ENCODE measurements around the gene CHRDL1. TPM values are rescaled to one million over a fixed set of nuclear protein-coding genes. Genes with fewer than 3 reads are reported as not detected.

CHRDL1 gene
- total RNA-seq, 1 experiment from 2014 or later, result 0.47 TPM

DNA sequence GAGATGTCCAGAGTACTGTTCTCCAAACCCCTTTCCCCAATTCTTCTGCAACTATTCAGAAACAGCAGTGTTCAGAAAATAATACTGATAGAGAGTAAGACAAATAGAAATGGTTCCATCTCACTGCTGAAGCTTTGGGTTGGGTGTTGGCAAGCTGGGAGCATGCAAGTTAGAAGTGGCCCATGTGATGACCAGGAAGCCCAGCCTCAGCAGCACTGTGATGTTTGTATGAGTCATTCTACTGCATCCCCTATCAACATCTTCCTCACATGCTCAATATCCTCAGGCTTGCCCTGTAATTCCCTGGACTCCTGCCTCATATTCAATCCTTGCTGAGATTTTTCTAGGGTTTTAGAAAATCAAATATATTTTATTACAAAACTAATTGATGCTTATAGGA, 96.5 kb downstream of the CHRDL1 start:
- TF ChIP-seq CTCF (conservative IDR thresholded peaks at IDR 0.05; ENCODE audit: low read depth, low read length) (no peak), EZH2phosphoT487 (IDR thresholded peaks at IDR 0.05; ENCODE audit: borderline replicate concordance, low read length) (no peak), EZH2 (IDR thresholded peaks at IDR 0.05; ENCODE audit: low read length, unreplicated experiment) (no peak)
- POLR2A ChIA-PET (ENCODE audit: unreplicated experiment), result no interaction called here
- Histone ChIP-seq H4K20me1 (ENCODE audit: low read length) (no peaks in the 10 kb centered on the region), H3K4me1 (ENCODE audit: insufficient read depth, low read length) (no peaks in the 10 kb centered on the region), H3K9ac (ENCODE audit: low read length) (no peak overlapping the region), H3K36me3 (ENCODE audit: low read depth, low read length) (no peaks in the 10 kb centered on the region), H3K9me2 (replicated peaks; ENCODE audit: low read length) (no peaks in the 10 kb centered on the region), H3K27ac (ENCODE audit: low read length) (no peak overlapping the region), H3K79me2 (ENCODE audit: low read length) (no peaks in the 10 kb centered on the region), H3K27me3 (ENCODE audit: low read length) (peaks cover 3% of the 10 kb centered on the region; the same call in 1 of the 2 replicates), H3K9me3 (ENCODE audit: low read length) (no peaks in the 10 kb centered on the region), H3F3A (ENCODE audit: low read length, unreplicated experiment) (no peaks in the 10 kb centered on the region), H3K4me2 (ENCODE audit: low read length) (no peak overlapping the region), H2AFZ (ENCODE audit: low read length) (no peak overlapping the region), H3K4me3 (ENCODE audit: low read length) (no peak overlapping the region)
- no peak for DNase-seq
- intact Hi-C loops (cut with micrococcal nuclease), result no loop called here
- no peak for ATAC-seq
- BruUV-seq (replicated peaks), result no TSS peak
- CTCF ChIA-PET, result no interaction called here

- no peak overlapping the region for H3K4me2 ChIP-seq (ENCODE audit: low read length)
- H3K36me3 ChIP-seq (ENCODE audit: low read depth, low read length), result no peaks in the 10 kb centered on the region
- BruUV-seq (replicated peaks), result no TSS peak
- H2AFZ ChIP-seq (ENCODE audit: low read length), result no peak overlapping the region
- ChIA-PET POLR2A (ENCODE audit: unreplicated experiment) (no interaction called here), CTCF (no interaction called here)
- no peak overlapping the region for H3K9ac ChIP-seq (ENCODE audit: low read length)
- TF ChIP-seq CTCF (conservative IDR thresholded peaks at IDR 0.05; ENCODE audit: low read depth, low read length) (no peak), EZH2phosphoT487 (IDR thresholded peaks at IDR 0.05; ENCODE audit: borderline replicate concordance, low read length) (no peak), EZH2 (IDR thresholded peaks at IDR 0.05; ENCODE audit: low read length, unreplicated experiment) (no peak)
- H3K27me3 ChIP-seq (ENCODE audit: low read length), result peaks cover 3% of the 10 kb centered on the region; the same call in 1 of the 2 replicates
- no peaks in the 10 kb centered on the region for H3F3A ChIP-seq (ENCODE audit: low read length, unreplicated experiment)
- intact Hi-C loops (cut with micrococcal nuclease), result no loop called here
- no peak for DNase-seq
- H3K9me3 ChIP-seq (ENCODE audit: low read length), result no peaks in the 10 kb centered on the region
- H4K20me1 ChIP-seq (ENCODE audit: low read length), result no peaks in the 10 kb centered on the region
- H3K27ac ChIP-seq (ENCODE audit: low read length), result no peak overlapping the region
- no peak overlapping the region for H3K4me3 ChIP-seq (ENCODE audit: low read length)
- no peaks in the 10 kb centered on the region for H3K79me2 ChIP-seq (ENCODE audit: low read length)
- H3K4me1 ChIP-seq (ENCODE audit: insufficient read depth, low read length), result no peaks in the 10 kb centered on the region
- ATAC-seq, result no peak
- H3K9me2 ChIP-seq (replicated peaks; ENCODE audit: low read length), result no peaks in the 10 kb centered on the region
Measured at GRCh38 chrX:110698696-110699095, 96.9 kb downstream of the CHRDL1 start.

DNA sequence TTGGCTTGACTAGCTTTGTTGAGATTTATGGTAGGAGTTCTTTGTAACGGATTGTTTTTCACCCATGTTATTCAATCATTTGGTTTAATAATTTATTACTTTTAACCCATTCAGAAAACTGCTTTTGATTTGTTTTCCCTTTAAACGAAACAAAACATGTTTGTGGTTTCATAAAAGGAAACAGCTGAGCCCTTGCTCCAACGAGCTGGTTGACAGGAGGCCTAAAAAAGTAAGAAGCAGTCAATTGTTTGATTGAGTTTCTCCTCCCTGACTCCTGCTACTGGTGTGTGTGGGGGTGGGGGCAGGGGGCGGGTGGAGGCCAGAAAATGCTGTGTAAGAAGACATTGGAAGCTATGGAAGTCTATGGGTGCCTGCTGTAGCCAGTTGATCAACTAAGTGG, 102.8 kb downstream of the CHRDL1 start:
- Histone ChIP-seq H3K36me3 (ENCODE audit: low read depth, low read length) (no peaks in the 10 kb centered on the region), H4K20me1 (ENCODE audit: low read length) (no peaks in the 10 kb centered on the region)
- no TSS peak for BruUV-seq (replicated peaks)

More for the DNA sequence above, 102.8 kb downstream of the CHRDL1 start:
- ATAC-seq (no peak), DNase-seq (no peak)
- no peak overlapping the region for H3K9ac ChIP-seq (ENCODE audit: low read length)
- no peak overlapping the region for H3K4me3 ChIP-seq (ENCODE audit: low read length)
- intact Hi-C loops (cut with micrococcal nuclease), result no loop called here
- H3K79me2 ChIP-seq (ENCODE audit: low read length), result no peaks in the 10 kb centered on the region
- POLR2A ChIA-PET (ENCODE audit: unreplicated experiment), result no interaction called here
- TF ChIP-seq EZH2phosphoT487 (IDR thresholded peaks at IDR 0.05; ENCODE audit: borderline replicate concordance, low read length), result no peak
- no peak for TF ChIP-seq CTCF (conservative IDR thresholded peaks at IDR 0.05; ENCODE audit: low read depth, low read length)
- TF ChIP-seq EZH2 (IDR thresholded peaks at IDR 0.05; ENCODE audit: low read length, unreplicated experiment), result no peak
- no peaks in the 10 kb centered on the region for H3F3A ChIP-seq (ENCODE audit: low read length, unreplicated experiment)
- no peak overlapping the region for H3K4me2 ChIP-seq (ENCODE audit: low read length)
- no peaks in the 10 kb centered on the region for H3K9me3 ChIP-seq (ENCODE audit: low read length)
- H2AFZ ChIP-seq (ENCODE audit: low read length), result no peak overlapping the region
- no peak overlapping the region for H3K27ac ChIP-seq (ENCODE audit: low read length)
- no peaks in the 10 kb centered on the region for H3K9me2 ChIP-seq (replicated peaks; ENCODE audit: low read length)
- CTCF ChIA-PET, result no interaction called here
- no peaks in the 10 kb centered on the region for H3K4me1 ChIP-seq (ENCODE audit: insufficient read depth, low read length)
- no peaks in the 10 kb centered on the region for H3K27me3 ChIP-seq (ENCODE audit: low read length)

Data from PC-3 (cell line).